ENCODE results near the gene KHDRBS2. TPM values are rescaled to one million over a fixed set of nuclear protein-coding genes. Genes with fewer than 3 reads are reported as not detected.

Gene KHDRBS2
- total RNA-seq, 4 donors from 2014 or later, result 5.2 to 19.2 (median 16.6) TPM

- intact Hi-C loops (cut with DNase I), result no loop called here
- no peaks in the 10 kb centered on the region for H3K27me3 ChIP-seq
- no peaks in the 10 kb centered on the region for H3K36me3 ChIP-seq
- peak overlapping the region in 2 of 3 donors; percentile 6 to 30 for H3K27ac ChIP-seq
- 51 to 53% methylated on average over 4 of the region's 4 CpGs for WGBS, 2 donors
- peaks cover 7% of the 10 kb centered on the region in 2 donors for H3K4me1 ChIP-seq
- no peaks in the 10 kb centered on the region for H3K9me3 ChIP-seq
- DNase-seq, result no peak
- TF ChIP-seq POLR2A (IDR thresholded peaks at IDR 0.05) (no peak), CTCF (IDR thresholded peaks at IDR 0.05) (no peak)
- H3K4me3 ChIP-seq (replicated peaks in 1 of 3), result no peak overlapping the region
Measured at GRCh38 chr6:62146954-62147853, 138.8 kb downstream of the KHDRBS2 start.

GRCh38 chr6:62129127-62129526, 156.9 kb downstream of the KHDRBS2 start:
- intact Hi-C loops (cut with DNase I), result no loop called here
- no peak overlapping the region for H3K27ac ChIP-seq
- H3K4me1 ChIP-seq, result no peaks in the 10 kb centered on the region
- TF ChIP-seq CTCF (IDR thresholded peaks at IDR 0.05) (no peak), POLR2A (IDR thresholded peaks at IDR 0.05) (no peak)
- WGBS, 2 donors, result 81 to 87% methylated on average over 1 of the region's 1 CpG
- no peaks in the 10 kb centered on the region for H3K27me3 ChIP-seq
- H3K4me3 ChIP-seq (replicated peaks in 1 of 3), result no peak overlapping the region
- H3K9me3 ChIP-seq, result no peaks in the 10 kb centered on the region
- no peak for DNase-seq
- H3K36me3 ChIP-seq, result no peaks in the 10 kb centered on the region

- 54 to 91% methylated on average over 1 of the region's 1 CpG for WGBS, 2 donors
- Histone ChIP-seq H3K4me3 (replicated peaks in 1 of 3) (no peak overlapping the region), H3K27me3 (no peaks in the 10 kb centered on the region), H3K4me1 (no peaks in the 10 kb centered on the region), H3K36me3 (no peaks in the 10 kb centered on the region), H3K27ac (no peak overlapping the region), H3K9me3 (no peaks in the 10 kb centered on the region)
- TF ChIP-seq CTCF (IDR thresholded peaks at IDR 0.05) (no peak), POLR2A (IDR thresholded peaks at IDR 0.05) (no peak)
- no peak for DNase-seq
- intact Hi-C loops (cut with DNase I), result no loop called here
Measured at GRCh38 chr6:62119401-62119800, 166.6 kb downstream of the KHDRBS2 start.

GRCh38 chr6:62103186-62103859, 182.7 kb downstream of the KHDRBS2 start:
- 95 to 97% methylated on average over 4 to 8 of the region's 8 CpGs for WGBS, 2 donors

More at GRCh38 chr6:62103186-62103859, 182.7 kb downstream of the KHDRBS2 start:
- TF ChIP-seq POLR2A (IDR thresholded peaks at IDR 0.05) (no peak), CTCF (IDR thresholded peaks at IDR 0.05) (no peak)
- no peak overlapping the region for H3K4me3 ChIP-seq (replicated peaks in 1 of 3)
- H3K27me3 ChIP-seq, result no peaks in the 10 kb centered on the region
- H3K4me1 ChIP-seq, result no peaks in the 10 kb centered on the region
- DNase-seq, result no peak
- H3K27ac ChIP-seq, result no peak overlapping the region
- no peaks in the 10 kb centered on the region for H3K36me3 ChIP-seq
- intact Hi-C loops (cut with DNase I), result no loop called here
- H3K9me3 ChIP-seq, result no peaks in the 10 kb centered on the region

All from thyroid gland (tissue), 4 donors.